Gastroesophageal sphincter (tissue), 3 donors: Measurements from ENCODE around the gene BTK.

Source experiments
- EP300 ChIP-seq: sonication (generic); formaldehyde crosslinking; IDR thresholded peaks from one replicate; pipeline ENCODE4 v1.6.1; 2017; ENCODE audit warnings: antibody characterized with exemption, mild to moderate bottlenecking
- POLR2A ChIP-seq, 2 donors: fragments of 450-650 bp; IDR thresholded peaks; one replicate each; pipeline ENCODE4 v1.6.1; 2017; ENCODE audit warnings: antibody characterized with exemption in 2 of 2, mild to moderate bottlenecking in 2 of 2, moderate library complexity in 1 of 2
- POLR2AphosphoS5 ChIP-seq: sonication (generic); formaldehyde crosslinking; IDR thresholded peaks from one replicate; pipeline ENCODE4 v1.6.1; 2017; ENCODE audit warnings: antibody characterized with exemption
- TF ChIP-seq, protein P1 (sequence below), 4 experiments: fragments of 200-600 bp in 2 of 4; fragments of 450-650 bp in 2 of 4; sonication (generic) in 1 of 4; IDR thresholded peaks; one replicate each; pipeline ENCODE4 v1.5.1; 2017 to 2019; ENCODE audit warnings: antibody characterized with exemption in 4 of 4, mild to moderate bottlenecking in 2 of 4, moderate library complexity in 2 of 4

DNA sequence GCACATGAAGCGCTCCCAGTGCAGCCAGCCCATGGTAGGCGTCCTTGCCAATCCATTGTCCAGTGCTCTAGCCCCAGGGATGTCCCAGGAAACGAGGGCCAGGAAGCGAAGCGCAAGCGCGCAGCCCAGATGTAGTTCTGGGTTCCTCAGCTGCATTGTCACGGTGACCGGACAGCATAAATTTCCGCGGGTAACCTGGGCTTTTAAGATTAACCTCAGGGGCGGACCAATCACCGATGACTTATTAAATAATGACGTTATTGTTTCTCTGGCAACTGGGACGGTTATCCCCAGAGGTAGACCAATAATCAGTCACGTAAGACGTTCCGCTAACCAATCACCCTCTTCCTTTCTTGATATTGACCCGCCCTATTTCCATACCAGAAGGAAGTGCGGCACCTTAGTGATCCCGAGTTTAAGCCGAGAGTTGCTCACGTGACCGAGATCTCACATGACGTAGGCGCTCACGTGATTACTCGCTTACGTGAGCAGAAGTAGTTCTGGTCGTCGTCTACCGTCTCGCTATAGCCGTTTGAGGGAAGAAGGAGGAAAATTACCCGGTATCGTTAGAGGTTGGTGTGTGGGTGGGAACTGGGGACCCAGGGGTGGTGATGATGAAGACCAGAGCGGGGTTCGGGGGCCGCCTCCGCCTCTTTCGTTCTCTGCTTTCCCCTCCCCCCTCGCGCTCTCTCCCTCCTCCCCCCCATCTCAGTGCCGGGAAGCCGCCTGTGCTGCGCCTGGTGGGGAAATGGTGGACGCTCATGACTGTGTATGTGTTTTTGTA, 21.9 kb upstream of the BTK start, which contains the start of the genes GLA and HNRNPH2:
- TF ChIP-seq, protein P1, sequence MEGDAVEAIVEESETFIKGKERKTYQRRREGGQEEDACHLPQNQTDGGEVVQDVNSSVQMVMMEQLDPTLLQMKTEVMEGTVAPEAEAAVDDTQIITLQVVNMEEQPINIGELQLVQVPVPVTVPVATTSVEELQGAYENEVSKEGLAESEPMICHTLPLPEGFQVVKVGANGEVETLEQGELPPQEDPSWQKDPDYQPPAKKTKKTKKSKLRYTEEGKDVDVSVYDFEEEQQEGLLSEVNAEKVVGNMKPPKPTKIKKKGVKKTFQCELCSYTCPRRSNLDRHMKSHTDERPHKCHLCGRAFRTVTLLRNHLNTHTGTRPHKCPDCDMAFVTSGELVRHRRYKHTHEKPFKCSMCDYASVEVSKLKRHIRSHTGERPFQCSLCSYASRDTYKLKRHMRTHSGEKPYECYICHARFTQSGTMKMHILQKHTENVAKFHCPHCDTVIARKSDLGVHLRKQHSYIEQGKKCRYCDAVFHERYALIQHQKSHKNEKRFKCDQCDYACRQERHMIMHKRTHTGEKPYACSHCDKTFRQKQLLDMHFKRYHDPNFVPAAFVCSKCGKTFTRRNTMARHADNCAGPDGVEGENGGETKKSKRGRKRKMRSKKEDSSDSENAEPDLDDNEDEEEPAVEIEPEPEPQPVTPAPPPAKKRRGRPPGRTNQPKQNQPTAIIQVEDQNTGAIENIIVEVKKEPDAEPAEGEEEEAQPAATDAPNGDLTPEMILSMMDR (IDR thresholded peaks at IDR 0.05), result peak in 3 of 4 experiments; percentile 20 to 34 (median 29)
- TF ChIP-seq POLR2AphosphoS5 (peak; percentile 92), EP300 (no peak), POLR2A (IDR thresholded peaks at IDR 0.05) (peak; percentile 55 to 74)
